Neutrophil (primary cell): ENCODE measurements around the gene BBX.
A peak's percentile ranks its signal among the peaks of the same experiment; 100 is the strongest.

ENCODE experiments used
- H3K27ac ChIP-seq: fragments of 200-600 bp; sonication (generic); 2 replicates; pipeline ENCODE4 v1.5.1; 2016; ENCODE audit warnings: mild to moderate bottlenecking, moderate library complexity
- H3K27me3 ChIP-seq: fragments of 200-600 bp; sonication (generic); 2 replicates; pipeline ENCODE4 v1.6.0; 2016; ENCODE audit warnings: mild to moderate bottlenecking
- H3K36me3 ChIP-seq: fragments of 200-600 bp; sonication (generic); 2 replicates; pipeline ENCODE4 v1.5.1; 2017
- H3K4me1 ChIP-seq, 2 experiments: fragments of 200-600 bp in 1 of 2; sonication (generic) in 1 of 2; 1 replicate in 1 of 2; 2 replicates in 1 of 2; pipeline versions ENCODE4 v1.5.1 to v1.6.1; 2013 to 2016; ENCODE audit warnings: low read depth in 1 of 2, low read length in 1 of 2, mild to moderate bottlenecking in 1 of 2, moderate library complexity in 1 of 2; ENCODE audit not compliant: control insufficient read depth in 1 of 2, insufficient read depth in 1 of 2
- H3K4me3 ChIP-seq, 2 experiments: fragments of 200-600 bp in 1 of 2; sonication (generic) in 1 of 2; 1 replicate in 1 of 2; 2 replicates in 1 of 2; pipeline ENCODE4 v1.5.1; 2013 to 2016; ENCODE audit warnings: low read depth in 1 of 2, low read length in 1 of 2, mild to moderate bottlenecking in 1 of 2, moderate library complexity in 1 of 2
- H3K9me3 ChIP-seq: fragments of 200-600 bp; sonication (generic); 2 replicates; pipeline ENCODE4 v1.5.1; 2016
- CTCF ChIP-seq: fragments of 200-600 bp; sonication (generic); IDR thresholded peaks from 2 replicates; pipeline ENCODE4 v1.5.1; 2016; ENCODE audit warnings: antibody characterized with exemption

The BBX gene

GRCh38 chr3:107590786-107591185 is 68.0 kb downstream of the BBX start:
- no peaks in the 10 kb centered on the region for H3K4me1 ChIP-seq
- H3K27ac ChIP-seq: no peak overlapping the region
- H3K4me3 ChIP-seq: no peak overlapping the region
- H3K9me3 ChIP-seq: no peaks in the 10 kb centered on the region
- no peaks in the 10 kb centered on the region for H3K27me3 ChIP-seq
- no peaks in the 10 kb centered on the region for H3K36me3 ChIP-seq
- no peak for TF ChIP-seq CTCF

- Histone ChIP-seq H3K36me3 (no peaks in the 10 kb centered on the region), H3K9me3 (no peaks in the 10 kb centered on the region), H3K4me1 (no peaks in the 10 kb centered on the region), H3K27ac (no peak overlapping the region), H3K4me3 (no peak overlapping the region), H3K27me3 (no peaks in the 10 kb centered on the region)
- no peak for TF ChIP-seq CTCF
Observed at GRCh38 chr3:107592073-107592472, 69.3 kb downstream of the BBX start.

GRCh38 chr3:107594870-107595269 is 72.1 kb downstream of the BBX start:
- Histone ChIP-seq H3K4me1 (peaks cover 13 to 14% of the 10 kb centered on the region in 2 experiments), H3K4me3 (no peak overlapping the region), H3K36me3 (no peaks in the 10 kb centered on the region), H3K9me3 (no peaks in the 10 kb centered on the region), H3K27me3 (no peaks in the 10 kb centered on the region), H3K27ac (no peak overlapping the region)
- TF ChIP-seq CTCF: no peak

- Histone ChIP-seq H3K27ac (no peak overlapping the region), H3K27me3 (no peaks in the 10 kb centered on the region), H3K9me3 (no peaks in the 10 kb centered on the region), H3K4me3 (no peak overlapping the region), H3K4me1 (peaks cover 17 to 25% of the 10 kb centered on the region in 2 experiments), H3K36me3 (no peaks in the 10 kb centered on the region)
- no peak for TF ChIP-seq CTCF
Observed at GRCh38 chr3:107596639-107597038, 73.9 kb downstream of the BBX start.

GRCh38 chr3:107598926-107599771 is 76.4 kb downstream of the BBX start:
- peak overlapping the region; percentile 67 for H3K27ac ChIP-seq
- no peaks in the 10 kb centered on the region for H3K36me3 ChIP-seq
- H3K27me3 ChIP-seq: no peaks in the 10 kb centered on the region
- TF ChIP-seq CTCF: no peak
- H3K4me1 ChIP-seq: peaks cover 17 to 25% of the 10 kb centered on the region in 2 experiments
- no peaks in the 10 kb centered on the region for H3K9me3 ChIP-seq
- peak overlapping the region; percentile 9 to 23 for H3K4me3 ChIP-seq
